DOHH2 (cell line): Measurements from ENCODE around the gene RAB40B.

Source experiments
- H3F3A ChIP-seq: fragments of 200-600 bp; sonication (generic), shearing (Covaris generic); 2 replicates; pipeline ENCODE4 v1.6.0; 2016; ENCODE audit warnings: antibody characterized with exemption, mild to moderate bottlenecking; ENCODE audit not compliant: control insufficient read depth, insufficient read depth
- H3K27ac ChIP-seq: fragments of 200-600 bp; sonication (generic); 2 replicates; pipeline ENCODE4 v1.5.1; 2014; ENCODE audit warnings: low read depth, mild to moderate bottlenecking, low read length, moderate library complexity
- H3K27me3 ChIP-seq: fragments of 200-600 bp; sonication (generic); 2 replicates; pipeline ENCODE4 v1.6.1; 2014; ENCODE audit warnings: mild to moderate bottlenecking, low read length, mixed read lengths; ENCODE audit not compliant: control insufficient read depth
- H3K36me3 ChIP-seq: fragments of 200-600 bp; sonication (generic); 2 replicates; pipeline ENCODE4 v1.6.1; 2014; ENCODE audit warnings: mild to moderate bottlenecking, low read length, moderate library complexity, mixed read lengths; ENCODE audit not compliant: control insufficient read depth
- H3K4me1 ChIP-seq: fragments of 200-600 bp; sonication (generic); 2 replicates; pipeline ENCODE4 v1.6.1; 2014; ENCODE audit warnings: mild to moderate bottlenecking, low read length, mixed read lengths; ENCODE audit not compliant: control insufficient read depth
- H3K4me2 ChIP-seq: fragments of 200-600 bp; sonication (generic); 2 replicates; pipeline ENCODE4 v1.6.0; 2014; ENCODE audit warnings: mild to moderate bottlenecking, low read length, moderate library complexity
- H3K4me3 ChIP-seq: fragments of 200-600 bp; sonication (generic); 2 replicates; pipeline ENCODE4 v1.5.1; 2014; ENCODE audit warnings: mild to moderate bottlenecking, low read length, mixed read lengths
- H3K79me2 ChIP-seq: fragments of 200-600 bp; sonication (generic); 2 replicates; pipeline ENCODE4 v1.6.1; 2014; ENCODE audit warnings: mild to moderate bottlenecking, low read length, mixed read lengths; ENCODE audit not compliant: control insufficient read depth
- H3K9me2 ChIP-seq: fragments of 200-600 bp; sonication (generic); replicated peaks from 2 replicates; pipeline ENCODE4 v1.6.1; 2014; ENCODE audit warnings: mild to moderate bottlenecking, low read length, mixed read lengths; ENCODE audit not compliant: control insufficient read depth
- H3K9me3 ChIP-seq: fragments of 200-600 bp; sonication (generic); 2 replicates; pipeline ENCODE4 v1.6.1; 2014; ENCODE audit warnings: antibody characterized with exemption, low read length, mixed read lengths; ENCODE audit not compliant: control insufficient read depth, insufficient read depth
- H4K20me1 ChIP-seq: fragments of 200-600 bp; sonication (generic); 2 replicates; pipeline ENCODE4 v1.6.0; 2014; ENCODE audit warnings: low read depth, mild to moderate bottlenecking, antibody characterized with exemption, low read length, moderate library complexity; ENCODE audit not compliant: control insufficient read depth, insufficient read depth
- EZH2phosphoT487 ChIP-seq: fragments of 200-600 bp; sonication (generic); IDR thresholded peaks from 2 replicates; pipeline ENCODE4 v1.6.1; 2017; ENCODE audit warnings: borderline replicate concordance, mild to moderate bottlenecking, antibody characterized with exemption, low read length, moderate library complexity, mixed read lengths
- TF ChIP-seq, protein P1 (sequence below): fragments of 200-600 bp; sonication (generic); IDR thresholded peaks from one replicate; pipeline ENCODE4 v1.5.1; 2014; ENCODE audit warnings: antibody characterized with exemption, mild to moderate bottlenecking, low read depth, low read length; ENCODE audit not compliant: poor library complexity, severe bottlenecking

RAB40B gene

DNA sequence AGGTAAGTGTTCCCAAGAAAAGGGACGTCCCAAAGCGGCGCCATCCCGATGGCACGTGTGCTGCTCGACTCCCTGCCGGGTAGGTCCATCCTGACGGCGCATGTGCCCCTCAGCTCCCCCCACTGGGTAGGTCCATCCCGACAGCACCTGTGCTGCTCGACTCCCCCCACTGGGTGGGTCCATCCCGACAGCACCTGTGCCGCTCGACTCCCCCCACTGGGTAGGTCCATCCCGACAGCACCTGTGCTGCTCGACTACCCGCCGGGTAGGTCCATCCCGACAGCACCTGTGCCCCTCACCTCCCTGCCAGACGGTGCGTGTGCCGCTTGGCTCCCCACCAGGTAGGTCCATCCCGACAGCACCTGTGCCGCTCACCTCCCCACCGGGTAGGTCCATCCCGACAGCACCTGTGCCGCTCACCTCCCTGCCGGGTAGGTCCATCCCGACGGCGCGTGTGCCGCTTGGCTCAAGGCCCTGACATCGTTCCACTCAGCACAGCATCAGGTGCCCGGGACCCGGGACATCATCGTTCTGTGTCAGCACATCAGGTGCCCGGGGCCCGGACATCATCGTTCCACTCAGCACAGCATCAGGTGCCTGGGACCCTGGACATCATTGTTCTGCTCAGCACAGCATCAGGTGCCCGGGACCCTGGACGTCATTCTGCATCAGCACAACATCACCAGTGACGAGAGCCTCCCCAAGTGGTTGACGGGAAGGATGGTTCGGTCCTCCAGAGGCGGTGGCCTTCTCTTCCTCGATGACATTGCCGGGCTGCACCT, 31.2 kb upstream of the RAB40B start:
- no peak overlapping the region for H3K4me2 ChIP-seq
- H3K36me3 ChIP-seq, result peaks cover 57% of the 10 kb centered on the region
- no peak overlapping the region for H3K4me3 ChIP-seq
- H3K9me2 ChIP-seq, result no peaks in the 10 kb centered on the region
- no peaks in the 10 kb centered on the region for H3F3A ChIP-seq
- H3K79me2 ChIP-seq, result no peaks in the 10 kb centered on the region
- H3K27me3 ChIP-seq, result no peaks in the 10 kb centered on the region
- H3K9me3 ChIP-seq, result peaks cover 19% of the 10 kb centered on the region
- TF ChIP-seq, protein P1, sequence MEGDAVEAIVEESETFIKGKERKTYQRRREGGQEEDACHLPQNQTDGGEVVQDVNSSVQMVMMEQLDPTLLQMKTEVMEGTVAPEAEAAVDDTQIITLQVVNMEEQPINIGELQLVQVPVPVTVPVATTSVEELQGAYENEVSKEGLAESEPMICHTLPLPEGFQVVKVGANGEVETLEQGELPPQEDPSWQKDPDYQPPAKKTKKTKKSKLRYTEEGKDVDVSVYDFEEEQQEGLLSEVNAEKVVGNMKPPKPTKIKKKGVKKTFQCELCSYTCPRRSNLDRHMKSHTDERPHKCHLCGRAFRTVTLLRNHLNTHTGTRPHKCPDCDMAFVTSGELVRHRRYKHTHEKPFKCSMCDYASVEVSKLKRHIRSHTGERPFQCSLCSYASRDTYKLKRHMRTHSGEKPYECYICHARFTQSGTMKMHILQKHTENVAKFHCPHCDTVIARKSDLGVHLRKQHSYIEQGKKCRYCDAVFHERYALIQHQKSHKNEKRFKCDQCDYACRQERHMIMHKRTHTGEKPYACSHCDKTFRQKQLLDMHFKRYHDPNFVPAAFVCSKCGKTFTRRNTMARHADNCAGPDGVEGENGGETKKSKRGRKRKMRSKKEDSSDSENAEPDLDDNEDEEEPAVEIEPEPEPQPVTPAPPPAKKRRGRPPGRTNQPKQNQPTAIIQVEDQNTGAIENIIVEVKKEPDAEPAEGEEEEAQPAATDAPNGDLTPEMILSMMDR, result no peak
- TF ChIP-seq EZH2phosphoT487, result no peak
- H3K27ac ChIP-seq, result no peak overlapping the region
- no peaks in the 10 kb centered on the region for H3K4me1 ChIP-seq
- no peaks in the 10 kb centered on the region for H4K20me1 ChIP-seq

DNA sequence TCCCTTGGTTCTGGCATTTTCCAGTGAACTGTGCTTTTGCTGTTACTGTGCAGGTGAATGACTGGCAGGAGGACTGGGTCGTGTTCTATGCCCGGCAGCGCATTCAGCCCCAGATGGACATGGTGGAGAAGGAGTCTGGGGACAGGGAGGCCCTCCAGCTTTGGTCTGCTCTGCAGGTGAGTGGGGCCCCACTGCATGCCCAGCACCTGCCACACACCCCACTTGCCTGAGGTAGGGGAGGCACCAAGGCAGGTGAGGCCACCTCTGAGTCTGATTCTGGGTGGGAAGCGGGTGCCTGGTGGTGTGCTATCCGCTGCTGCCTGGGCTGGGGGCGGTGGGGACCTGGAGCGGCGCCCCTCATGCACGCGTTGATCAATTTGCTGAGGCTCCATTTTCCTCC, 27.9 kb upstream of the RAB40B start:
- Histone ChIP-seq H4K20me1 (no peaks in the 10 kb centered on the region), H3K36me3 (peaks cover 48% of the 10 kb centered on the region), H3K27ac (no peak overlapping the region), H3K27me3 (no peaks in the 10 kb centered on the region), H3K4me1 (no peaks in the 10 kb centered on the region), H3K9me2 (no peaks in the 10 kb centered on the region), H3K4me2 (no peak overlapping the region), H3F3A (no peaks in the 10 kb centered on the region), H3K9me3 (no peaks in the 10 kb centered on the region), H3K4me3 (no peak overlapping the region), H3K79me2 (no peaks in the 10 kb centered on the region)
- no peak for TF ChIP-seq EZH2phosphoT487
- TF ChIP-seq, protein P1, result no peak

DNA sequence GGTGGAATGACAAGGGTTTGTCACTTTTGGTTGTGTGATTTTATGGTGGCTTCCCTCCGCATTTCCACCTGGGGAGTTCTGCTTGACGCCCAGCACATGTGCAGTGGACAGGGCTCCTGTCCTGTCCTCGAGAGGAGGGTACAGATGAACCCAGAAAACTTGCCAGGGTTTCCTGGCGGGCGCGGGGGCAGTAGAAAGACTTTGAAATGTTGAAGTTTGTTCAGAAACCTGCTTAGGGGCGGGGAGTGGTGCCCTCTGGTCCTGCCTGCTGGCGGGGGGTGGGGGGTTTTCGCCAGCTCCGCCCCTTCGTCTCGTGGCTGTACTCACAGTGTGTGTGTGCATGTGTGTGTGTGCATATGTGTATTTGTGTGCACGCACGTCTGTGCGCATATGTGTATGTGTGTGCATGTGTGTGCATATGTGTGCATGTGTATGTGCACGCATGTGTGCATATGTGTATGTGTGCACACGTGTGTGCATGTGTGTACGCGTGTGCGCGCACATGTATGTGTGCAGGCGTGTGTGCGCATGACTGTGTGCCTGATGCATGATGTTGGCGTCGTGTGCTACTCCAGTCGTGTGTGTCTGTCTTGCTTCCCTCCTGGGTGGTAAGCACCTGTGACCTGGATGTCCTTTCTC, 24.8 kb upstream of the RAB40B start:
- H3K36me3 ChIP-seq, result peaks cover 54% of the 10 kb centered on the region

More for the DNA sequence above, 24.8 kb upstream of the RAB40B start:
- no peaks in the 10 kb centered on the region for H3F3A ChIP-seq
- no peak overlapping the region for H3K4me2 ChIP-seq
- no peak overlapping the region for H3K27ac ChIP-seq
- peaks cover 2% of the 10 kb centered on the region for H3K79me2 ChIP-seq
- TF ChIP-seq, protein P1, result no peak
- TF ChIP-seq EZH2phosphoT487, result no peak
- H3K9me3 ChIP-seq, result no peaks in the 10 kb centered on the region
- no peaks in the 10 kb centered on the region for H3K9me2 ChIP-seq
- no peaks in the 10 kb centered on the region for H3K27me3 ChIP-seq
- H4K20me1 ChIP-seq, result no peaks in the 10 kb centered on the region
- H3K4me3 ChIP-seq, result no peak overlapping the region
- no peaks in the 10 kb centered on the region for H3K4me1 ChIP-seq
